SH-SY5Y (cell line): ENCODE measurements around the gene CD52.

ENCODE experiments used
- GATA2 ChIP-seq: IDR thresholded peaks from 2 replicates; pipeline ENCODE4 v1.6.1; 2011; ENCODE audit warnings: mild to moderate bottlenecking, low read depth, low read length
- GATA3 ChIP-seq: IDR thresholded peaks from 2 replicates; pipeline ENCODE4 v1.6.1; 2011; ENCODE audit warnings: low read depth, mild to moderate bottlenecking, low read length, moderate library complexity

- TF ChIP-seq GATA2, result no peak
- TF ChIP-seq GATA3, result no peak
These were observed 25.8 kb upstream of the CD52 start for GRCh38 chr1:26291939-26292338.
